Psoas muscle (tissue), 8 donors: ENCODE measurements around the gene LGR4. TPM values are rescaled to one million over a fixed set of nuclear protein-coding genes. Genes with fewer than 3 reads are reported as not detected.

Experiments
- ATAC-seq, 4 donors: fragments of 200-7000 bp; cut with Tn5 transposase; one replicate each; pipeline ENCODE4 v1.9.1; 2020; ENCODE audit warnings: moderate library complexity in 3 of 4, mild to moderate bottlenecking in 2 of 4
- DNase-seq, 2 donors: peaks; one replicate each; pipeline ENCODE4 v3.0.0-alpha.2; 2020
- H3K27ac ChIP-seq: fragments of 200-600 bp; one replicate; pipeline ENCODE4 v1.8.0; 2022
- H3K27me3 ChIP-seq, 3 donors: fragments of 200-600 bp in 1 of 3; one replicate each; pipeline versions ENCODE4 v1.6.1 to v1.8.0; 2013 to 2022; ENCODE audit warnings: low read length in 2 of 3, mild to moderate bottlenecking in 2 of 3, moderate library complexity in 1 of 3; ENCODE audit not compliant: insufficient read depth in 3 of 3
- H3K36me3 ChIP-seq, 2 donors: fragments of 200-600 bp in 1 of 2; one replicate each; pipeline versions ENCODE4 v1.6.1 to v1.8.0; 2013 to 2022; ENCODE audit warnings: low read depth in 1 of 2, mild to moderate bottlenecking in 1 of 2, moderate library complexity in 1 of 2; ENCODE audit not compliant: insufficient read depth in 1 of 2
- H3K4me1 ChIP-seq: fragments of 200-600 bp; one replicate; pipeline ENCODE4 v1.8.0; 2022
- H3K4me3 ChIP-seq: fragments of 200-600 bp; one replicate; pipeline ENCODE4 v1.8.0; 2022; ENCODE audit warnings: mild to moderate bottlenecking
- H3K9me3 ChIP-seq: fragments of 200-600 bp; one replicate; pipeline ENCODE4 v1.8.0; 2022
- CTCF ChIP-seq: fragments of 200-600 bp; IDR thresholded peaks from one replicate; pipeline ENCODE4 v1.8.0; 2022; ENCODE audit warnings: antibody characterized with exemption
- WGBS, 3 donors: extraction: QIAGEN DNeasy Blood & Tissue Kit; methylation state at CpG; one replicate each; pipeline versions ENCODE4 v1.1.6 to v1.1.7; 2013; 5-methylcytosine and 5-hydroxymethylcytosine counted together
- intact Hi-C, 2 donors: fragments of 100-400 bp; cut with DNase I; formaldehyde crosslinking; loops; one replicate each; pipeline versions ENCODE4 v1.11.0 to v1.14.2; 2022
- polyA plus RNA-seq, 3 donors: library from polyadenylated mRNA; stranded (reverse); fragments of 200-250 nt; gene quantifications; one replicate each; pipeline ENCODE4 v1.2.3, GENCODE V29; 2013
- total RNA-seq, 4 donors: library from RNA; stranded (reverse); fragmentation: NEBNext Ultra II Directional in 2 of 4; extraction: Animal tissue kit (Norgen Biotek cat#: 25700) in 2 of 4; gene quantifications; one replicate each; pipeline versions ENCODE4 v1.2.1 to v1.2.4, GENCODE V29; 2021 to 2023
- donor health status: healthy with polysubstance abuse.
- donor health status: DM: no; HTN: no; CAD: no; lungs with moderate emphysema.
- donor health status: Bipolar disorder and iron deficiency.
- donor health status: healthy.
- donor health status: DM: yes; HTN: yes; CAD: no.
- donor health status: DM: no; HTN: no; CAD: no.
- donor health status: DM: no; HTN: no; CAD: no.
- donor health status: DM: yes; HTN: yes; CAD: no.

The LGR4 gene
- total and polyA plus RNA-seq, 7 donors, result 3.9 to 15.2 (median 8.0) TPM

DNA sequence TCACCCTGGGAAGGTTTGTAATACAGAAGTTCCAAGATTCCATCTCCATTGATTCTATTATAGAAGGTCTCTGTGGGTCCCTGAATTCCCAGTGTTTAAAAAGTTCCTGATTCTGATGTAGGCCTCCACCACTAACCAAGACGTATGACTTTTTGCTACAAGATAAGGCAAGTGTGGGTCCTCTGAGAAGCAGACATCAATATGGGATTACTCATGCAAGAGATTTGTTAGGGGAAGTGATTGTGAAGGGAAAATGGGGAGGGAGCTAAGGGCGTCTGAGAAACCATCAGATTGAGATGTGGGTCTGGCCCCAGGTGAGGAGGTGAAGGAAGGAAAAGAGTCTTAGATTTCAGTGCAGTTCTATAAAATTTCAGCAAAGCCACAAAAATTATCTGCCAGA is 10.2 kb upstream of the LGR4 start:
- DNase-seq, result no peak
- no peak for TF ChIP-seq CTCF
- no peaks in the 10 kb centered on the region for H3K4me1 ChIP-seq
- H3K27me3 ChIP-seq, result no peaks in the 10 kb centered on the region
- no peak overlapping the region for H3K27ac ChIP-seq
- H3K4me3 ChIP-seq, result no peak overlapping the region
- no peak for ATAC-seq
- no peaks in the 10 kb centered on the region for H3K9me3 ChIP-seq
- intact Hi-C loops, result loop anchor here in 1 of 2 donors (2.0 to 10.0 kb wide), 2 partner anchors 188 to 298 kb away; no protein-coding TSS in a partner anchor
- 90 to 98% (median 93%) methylated on average over 2 of the region's 2 CpGs for WGBS, 3 donors
- no peaks in the 10 kb centered on the region for H3K36me3 ChIP-seq

DNA sequence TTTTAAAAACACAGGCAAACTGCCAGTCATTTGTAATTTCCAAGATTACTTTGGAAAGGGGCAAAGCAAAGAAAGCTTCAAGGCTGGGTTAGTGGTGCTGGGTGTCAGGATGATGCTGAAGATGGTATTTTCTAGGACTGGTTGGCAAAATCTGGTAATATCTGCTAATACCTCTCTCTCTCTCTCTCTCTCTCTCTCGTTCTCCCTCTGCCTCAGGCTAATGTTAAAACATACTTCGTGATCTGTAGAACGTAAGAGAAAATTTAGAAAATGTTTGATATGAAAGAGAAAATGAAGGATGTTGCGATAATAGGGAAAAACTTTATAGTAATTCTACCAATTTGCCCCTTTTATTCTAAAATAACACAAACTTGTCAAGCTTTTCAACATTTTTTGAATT is 9.4 kb upstream of the LGR4 start:
- TF ChIP-seq CTCF, result no peak
- DNase-seq (no peak), ATAC-seq (no peak)
- no peaks in the 10 kb centered on the region for H3K27me3 ChIP-seq
- no peaks in the 10 kb centered on the region for H3K9me3 ChIP-seq
- H3K36me3 ChIP-seq, result no peaks in the 10 kb centered on the region
- no peak overlapping the region for H3K27ac ChIP-seq
- WGBS, 3 donors, result 88 to 95% (median 92%) methylated on average over 4 of the region's 4 CpGs
- intact Hi-C loops, result loop anchor here (2.0 to 10.0 kb wide), 3 partner anchors 187 to 297 kb away; no protein-coding TSS in a partner anchor
- no peaks in the 10 kb centered on the region for H3K4me1 ChIP-seq
- no peak overlapping the region for H3K4me3 ChIP-seq

DNA sequence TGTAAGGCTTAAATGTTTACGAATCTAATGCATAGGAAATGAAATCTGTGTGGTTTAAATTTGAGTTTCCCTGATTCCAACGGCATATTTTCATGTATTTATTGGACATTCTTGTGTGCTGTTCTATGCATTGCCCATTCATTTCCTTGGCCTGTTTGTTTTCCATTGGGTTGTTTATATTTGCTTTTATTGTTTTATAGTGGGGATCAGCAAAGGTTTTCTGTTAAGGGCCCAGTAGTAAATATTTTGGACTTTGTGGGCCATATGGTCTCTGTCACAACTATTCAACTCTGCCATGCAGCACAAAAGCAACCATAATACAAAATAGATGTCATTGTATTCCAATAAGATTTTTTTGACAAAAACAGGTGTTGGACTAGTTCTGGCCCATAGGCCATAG is 5.2 kb upstream of the LGR4 start:
- no peak for ATAC-seq
- intact Hi-C loops, result loop anchor here in 1 of 2 donors (10.0 kb wide), 1 partner anchor 113 kb away; the partner anchor contains the start of gene CCDC34
- TF ChIP-seq CTCF, result no peak
- Histone ChIP-seq H3K27me3 (no peaks in the 10 kb centered on the region), H3K4me3 (no peak overlapping the region), H3K9me3 (no peaks in the 10 kb centered on the region), H3K36me3 (no peaks in the 10 kb centered on the region), H3K27ac (no peak overlapping the region), H3K4me1 (no peaks in the 10 kb centered on the region)
- no peak for DNase-seq
- 76 to 84% (median 83%) methylated on average over 2 of the region's 2 CpGs for WGBS, 3 donors

- ATAC-seq (no peak), DNase-seq (no peak)
- TF ChIP-seq CTCF, result no peak
- Histone ChIP-seq H3K4me3 (no peak overlapping the region), H3K36me3 (no peaks in the 10 kb centered on the region), H3K27ac (no peak overlapping the region), H3K9me3 (no peaks in the 10 kb centered on the region), H3K27me3 (no peaks in the 10 kb centered on the region), H3K4me1 (no peaks in the 10 kb centered on the region)
- intact Hi-C loops, result loop anchor here in 1 of 2 donors (10.0 kb wide), 1 partner anchor 112 kb away; the partner anchor contains the start of gene CCDC34
Measured at GRCh38 chr11:27477243-27477642, 4.7 kb upstream of the LGR4 start.

GRCh38 chr11:27475622-27476021 is 3.0 kb upstream of the LGR4 start:
- 93 to 97% (median 94%) methylated on average over 5 of the region's 5 CpGs for WGBS, 3 donors
- intact Hi-C loops, result loop anchor here in 1 of 2 donors (10.0 kb wide), 1 partner anchor 111 kb away; the partner anchor contains the start of gene CCDC34

More at GRCh38 chr11:27475622-27476021, 3.0 kb upstream of the LGR4 start:
- no peak for TF ChIP-seq CTCF
- Histone ChIP-seq H3K27me3 (no peaks in the 10 kb centered on the region), H3K36me3 (no peaks in the 10 kb centered on the region), H3K9me3 (no peaks in the 10 kb centered on the region), H3K4me1 (peaks cover 7% of the 10 kb centered on the region), H3K4me3 (no peak overlapping the region), H3K27ac (no peak overlapping the region)
- no peak for ATAC-seq
- no peak for DNase-seq
